ENCODE measurements around the gene SBF2.
"Not testable (repeated sequence)": the region's sequence is repeated elsewhere in the genome, so short reads cannot be mapped to it uniquely, and the experiment has no call there.

SBF2 gene

GRCh38 chr11:10134975-10135481 is 159.0 kb downstream of the SBF2 start:
- H3K36me3 ChIP-seq (ENCODE audit: control insufficient read depth, insufficient read depth, low read length): peaks cover 3% of the 10 kb centered on the region
- peaks cover 10% of the 10 kb centered on the region for H3K9me3 ChIP-seq (ENCODE audit: control insufficient read depth, low read length)
- no peak overlapping the region for H3K4me3 ChIP-seq (ENCODE audit: extremely low read depth, insufficient read depth, low read length, poor library complexity, severe bottlenecking)
- 96 to 97% methylated on average over 5 of the region's 5 CpGs for WGBS, 2 experiments (ENCODE audit: insufficient coverage in 2 of 2)
- no peak overlapping the region for H3K27ac ChIP-seq (ENCODE audit: low read depth, low read length, severe bottlenecking)
- no peaks in the 10 kb centered on the region for H3K4me1 ChIP-seq (ENCODE audit: control insufficient read depth, insufficient read depth, low read length, poor library complexity, severe bottlenecking)

- whole genome bisulfite sequencing, 2 experiments (ENCODE audit: insufficient coverage in 2 of 2): 100% methylated on average over 1 of the region's 1 CpG; no CpG with 5 or more reads in 1 of the 2 experiments
- not testable (repeated sequence) for H3K27ac ChIP-seq (ENCODE audit: low read depth, low read length, severe bottlenecking)
Measured at GRCh38 chr11:10134226-10134625, 159.8 kb downstream of the SBF2 start.

GRCh38 chr11:10133251-10133650 is 160.8 kb downstream of the SBF2 start:
- not testable (repeated sequence) for H3K4me3 ChIP-seq (ENCODE audit: extremely low read depth, insufficient read depth, low read length, poor library complexity, severe bottlenecking); H3K36me3 ChIP-seq (ENCODE audit: control insufficient read depth, insufficient read depth, low read length); H3K27ac ChIP-seq (ENCODE audit: low read depth, low read length, severe bottlenecking); H3K4me1 ChIP-seq (ENCODE audit: control insufficient read depth, insufficient read depth, low read length, poor library complexity, severe bottlenecking)
- 82% methylated on average over 4 of the region's 23 CpGs; no CpG with 5 or more reads in 1 of the 2 experiments for WGBS, 2 experiments (ENCODE audit: insufficient coverage in 2 of 2)
- peaks cover 10% of the 10 kb centered on the region for H3K9me3 ChIP-seq (ENCODE audit: control insufficient read depth, low read length)

More at GRCh38 chr11:10134226-10134625, 159.8 kb downstream of the SBF2 start:
- H3K4me3 ChIP-seq (ENCODE audit: extremely low read depth, insufficient read depth, low read length, poor library complexity, severe bottlenecking); H3K4me1 ChIP-seq (ENCODE audit: control insufficient read depth, insufficient read depth, low read length, poor library complexity, severe bottlenecking); H3K36me3 ChIP-seq (ENCODE audit: control insufficient read depth, insufficient read depth, low read length): not testable (repeated sequence)
- H3K9me3 ChIP-seq (ENCODE audit: control insufficient read depth, low read length): peaks cover 10% of the 10 kb centered on the region

- Histone ChIP-seq H3K4me3 (ENCODE audit: extremely low read depth, insufficient read depth, low read length, poor library complexity, severe bottlenecking) (no peak overlapping the region), H3K9me3 (ENCODE audit: control insufficient read depth, low read length) (peaks cover 10% of the 10 kb centered on the region), H3K36me3 (ENCODE audit: control insufficient read depth, insufficient read depth, low read length) (peaks cover 3% of the 10 kb centered on the region), H3K27ac (ENCODE audit: low read depth, low read length, severe bottlenecking) (no peak overlapping the region), H3K4me1 (ENCODE audit: control insufficient read depth, insufficient read depth, low read length, poor library complexity, severe bottlenecking) (no peaks in the 10 kb centered on the region)
- no CpG with 5 or more reads among the region's 3 CpGs for WGBS, 2 experiments (ENCODE audit: insufficient coverage in 2 of 2)
Measured at GRCh38 chr11:10130875-10131274, 163.1 kb downstream of the SBF2 start.

GRCh38 chr11:10129184-10129583 is 164.8 kb downstream of the SBF2 start:
- 98 to 100% methylated on average over 2 to 4 of the region's 8 CpGs for WGBS, 2 experiments (ENCODE audit: insufficient coverage in 2 of 2)
- H3K36me3 ChIP-seq (ENCODE audit: control insufficient read depth, insufficient read depth, low read length): not testable (repeated sequence)

GRCh38 chr11:10125522-10126133 is 168.4 kb downstream of the SBF2 start:
- H3K4me1 ChIP-seq (ENCODE audit: control insufficient read depth, insufficient read depth, low read length, poor library complexity, severe bottlenecking): no peaks in the 10 kb centered on the region
- H3K9me3 ChIP-seq (ENCODE audit: control insufficient read depth, low read length): no peaks in the 10 kb centered on the region
- no peak overlapping the region for H3K27ac ChIP-seq (ENCODE audit: low read depth, low read length, severe bottlenecking)
- no peak overlapping the region for H3K4me3 ChIP-seq (ENCODE audit: extremely low read depth, insufficient read depth, low read length, poor library complexity, severe bottlenecking)
- no peaks in the 10 kb centered on the region for H3K36me3 ChIP-seq (ENCODE audit: control insufficient read depth, insufficient read depth, low read length)
- no CpG with 5 or more reads among the region's 2 CpGs for WGBS, 2 experiments (ENCODE audit: insufficient coverage in 2 of 2)

More at GRCh38 chr11:10129184-10129583, 164.8 kb downstream of the SBF2 start:
- not testable (repeated sequence) for H3K4me3 ChIP-seq (ENCODE audit: extremely low read depth, insufficient read depth, low read length, poor library complexity, severe bottlenecking); H3K4me1 ChIP-seq (ENCODE audit: control insufficient read depth, insufficient read depth, low read length, poor library complexity, severe bottlenecking); H3K27ac ChIP-seq (ENCODE audit: low read depth, low read length, severe bottlenecking); H3K9me3 ChIP-seq (ENCODE audit: control insufficient read depth, low read length)

- Histone ChIP-seq H3K9me3 (ENCODE audit: control insufficient read depth, low read length) (no peaks in the 10 kb centered on the region), H3K4me1 (ENCODE audit: control insufficient read depth, insufficient read depth, low read length, poor library complexity, severe bottlenecking) (no peaks in the 10 kb centered on the region), H3K4me3 (ENCODE audit: extremely low read depth, insufficient read depth, low read length, poor library complexity, severe bottlenecking) (no peak overlapping the region), H3K36me3 (ENCODE audit: control insufficient read depth, insufficient read depth, low read length) (no peaks in the 10 kb centered on the region), H3K27ac (ENCODE audit: low read depth, low read length, severe bottlenecking) (no peak overlapping the region)
- 64 to 93% methylated on average over 2 of the region's 5 CpGs for WGBS, 2 experiments (ENCODE audit: insufficient coverage in 2 of 2)
Measured at GRCh38 chr11:10122326-10123197, 171.5 kb downstream of the SBF2 start.

- WGBS, 2 experiments (ENCODE audit: insufficient coverage in 2 of 2): no CpG with 5 or more reads among the region's 1 CpG
- H3K4me1 ChIP-seq (ENCODE audit: control insufficient read depth, insufficient read depth, low read length, poor library complexity, severe bottlenecking): no peaks in the 10 kb centered on the region
Measured at GRCh38 chr11:10118865-10119264, 175.2 kb downstream of the SBF2 start.

GRCh38 chr11:10117709-10118351 is 176.2 kb downstream of the SBF2 start:
- Histone ChIP-seq H3K4me3 (ENCODE audit: extremely low read depth, insufficient read depth, low read length, poor library complexity, severe bottlenecking) (no peak overlapping the region), H3K9me3 (ENCODE audit: control insufficient read depth, low read length) (no peaks in the 10 kb centered on the region), H3K36me3 (ENCODE audit: control insufficient read depth, insufficient read depth, low read length) (no peaks in the 10 kb centered on the region)

More at GRCh38 chr11:10118865-10119264, 175.2 kb downstream of the SBF2 start:
- H3K9me3 ChIP-seq (ENCODE audit: control insufficient read depth, low read length): no peaks in the 10 kb centered on the region
- H3K27ac ChIP-seq (ENCODE audit: low read depth, low read length, severe bottlenecking): no peak overlapping the region
- H3K4me3 ChIP-seq (ENCODE audit: extremely low read depth, insufficient read depth, low read length, poor library complexity, severe bottlenecking): no peak overlapping the region
- no peaks in the 10 kb centered on the region for H3K36me3 ChIP-seq (ENCODE audit: control insufficient read depth, insufficient read depth, low read length)

GRCh38 chr11:10116588-10116987 is 177.4 kb downstream of the SBF2 start:
- Histone ChIP-seq H3K9me3 (ENCODE audit: control insufficient read depth, low read length) (no peaks in the 10 kb centered on the region), H3K4me1 (ENCODE audit: control insufficient read depth, insufficient read depth, low read length, poor library complexity, severe bottlenecking) (no peaks in the 10 kb centered on the region), H3K27ac (ENCODE audit: low read depth, low read length, severe bottlenecking) (no peak overlapping the region), H3K4me3 (ENCODE audit: extremely low read depth, insufficient read depth, low read length, poor library complexity, severe bottlenecking) (no peak overlapping the region), H3K36me3 (ENCODE audit: control insufficient read depth, insufficient read depth, low read length) (no peaks in the 10 kb centered on the region)
- WGBS, 2 experiments (ENCODE audit: insufficient coverage in 2 of 2): 100% methylated on average over 1 of the region's 1 CpG; no CpG with 5 or more reads in 1 of the 2 experiments

More at GRCh38 chr11:10117709-10118351, 176.2 kb downstream of the SBF2 start:
- no peaks in the 10 kb centered on the region for H3K4me1 ChIP-seq (ENCODE audit: control insufficient read depth, insufficient read depth, low read length, poor library complexity, severe bottlenecking)
- H3K27ac ChIP-seq (ENCODE audit: low read depth, low read length, severe bottlenecking): no peak overlapping the region
- WGBS, 2 experiments (ENCODE audit: insufficient coverage in 2 of 2): 67 to 100% methylated on average over 1 of the region's 3 CpGs

Data from mesodermal cell (in vitro differentiated cells).